Activated CD4-positive, alpha-beta T cell treated with anti-CD3 and anti-CD28 coated beads, Interleukin-2, amount 50 U/mL, for 48 hours (primary cell): ENCODE results near the gene CMC1.
"Not testable (repeated sequence)": the region's sequence is repeated elsewhere in the genome, so short reads cannot be mapped to it uniquely, and the experiment has no call there.

Source experiments
- DNase-seq, 2 experiments: peaks; one replicate each; pipeline ENCODE4 v3.0.0-alpha.2; 2020

CMC1 gene

DNA sequence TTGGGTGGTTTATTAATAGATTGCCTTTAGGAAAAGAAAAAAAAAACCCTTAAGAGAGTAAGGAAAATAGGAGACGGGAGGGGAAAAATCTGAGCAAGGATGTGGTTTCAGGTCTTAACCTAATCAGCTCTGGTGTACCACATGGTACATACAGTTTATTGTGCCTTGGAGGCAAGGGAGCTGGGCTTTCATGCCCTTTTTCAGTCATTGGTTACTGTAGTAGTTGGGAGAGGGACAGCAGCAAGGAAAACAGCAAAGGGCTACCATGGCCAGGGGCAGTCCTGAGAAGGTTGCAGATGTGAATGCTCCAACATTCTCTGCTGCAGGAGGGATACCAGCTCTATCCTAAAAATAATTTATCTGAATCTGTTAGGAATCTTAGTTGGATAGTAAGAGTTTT, 5.9 kb downstream of the CMC1 start:
- DNase-seq = no peak

- no peak for DNase-seq
These were observed 9.6 kb downstream of the CMC1 start for GRCh38 chr3:28250999-28251398.

GRCh38 chr3:28252001-28252431, 10.6 kb downstream of the CMC1 start:
- DNase-seq = no peak

DNA sequence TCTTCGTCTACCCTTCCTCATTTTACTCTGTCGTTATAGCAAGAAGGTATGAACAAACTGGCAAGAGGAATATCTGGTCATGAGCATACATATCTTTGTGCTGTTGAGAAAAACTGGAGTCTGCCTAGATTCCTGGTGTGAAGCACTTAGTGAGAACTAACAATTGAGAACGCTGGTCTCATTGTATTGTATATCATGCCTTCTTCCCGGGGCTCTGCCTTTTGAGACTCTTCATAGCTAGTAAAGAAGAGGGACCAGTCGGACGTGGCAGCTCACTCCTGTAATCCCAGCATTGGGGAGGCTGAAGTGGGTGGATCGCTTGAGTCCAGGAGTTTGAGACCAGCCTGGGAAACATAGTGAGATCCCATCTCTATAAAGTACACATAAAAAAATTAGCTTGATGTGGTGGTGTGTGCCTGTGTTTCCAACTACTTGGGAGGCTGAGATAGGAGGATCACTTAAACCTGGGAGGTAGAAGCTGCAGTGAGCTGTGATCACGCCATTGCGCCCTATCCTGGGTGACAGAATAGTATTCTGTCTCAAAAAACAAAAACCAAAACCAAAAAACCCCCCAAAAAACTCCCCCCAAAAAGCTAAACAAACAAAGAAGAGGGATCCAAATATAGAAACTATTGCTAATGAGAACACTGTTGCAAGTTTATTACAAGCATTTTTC, 11.8 kb downstream of the CMC1 start:
- DNase-seq = no peak

DNA sequence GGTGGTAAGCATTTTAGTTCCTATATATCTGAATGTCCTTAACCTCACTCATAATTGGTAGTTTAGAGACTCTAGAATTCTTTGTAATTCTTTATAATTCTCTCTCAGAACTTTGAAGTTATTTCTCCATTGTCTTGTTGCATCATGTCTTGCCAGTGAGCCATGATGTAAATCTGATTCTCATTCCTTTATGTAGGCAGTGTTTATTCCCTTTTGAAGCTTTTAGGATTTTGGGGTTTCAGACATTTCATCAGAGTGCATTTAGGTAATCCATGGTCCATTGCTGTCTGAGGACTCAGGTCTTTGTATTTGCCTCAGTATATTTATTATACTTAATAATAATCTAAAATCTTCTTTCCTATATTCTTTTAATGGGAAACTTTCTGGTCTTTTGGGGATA, 20.6 kb downstream of the CMC1 start:
- DNase-seq = no peak

DNA sequence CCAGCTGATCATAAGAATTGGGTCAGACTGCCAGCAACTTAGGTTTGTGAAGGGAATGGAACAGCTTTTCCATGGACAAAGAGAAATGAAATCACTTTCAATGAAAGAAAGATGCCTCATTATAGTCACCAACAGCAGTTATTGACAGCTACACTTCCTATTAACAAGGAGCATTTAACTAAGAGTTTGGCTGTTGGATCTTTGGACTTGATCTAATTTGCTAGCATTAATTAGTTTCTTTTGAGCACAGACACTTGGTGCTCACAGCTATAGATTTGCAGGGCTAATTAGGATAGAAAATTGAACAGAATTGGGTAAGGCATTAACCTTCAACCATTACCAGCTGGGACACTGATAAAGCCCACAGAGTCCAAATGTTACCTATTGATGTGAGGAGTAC, 24.2 kb downstream of the CMC1 start:
- DNase-seq = no peak

DNA sequence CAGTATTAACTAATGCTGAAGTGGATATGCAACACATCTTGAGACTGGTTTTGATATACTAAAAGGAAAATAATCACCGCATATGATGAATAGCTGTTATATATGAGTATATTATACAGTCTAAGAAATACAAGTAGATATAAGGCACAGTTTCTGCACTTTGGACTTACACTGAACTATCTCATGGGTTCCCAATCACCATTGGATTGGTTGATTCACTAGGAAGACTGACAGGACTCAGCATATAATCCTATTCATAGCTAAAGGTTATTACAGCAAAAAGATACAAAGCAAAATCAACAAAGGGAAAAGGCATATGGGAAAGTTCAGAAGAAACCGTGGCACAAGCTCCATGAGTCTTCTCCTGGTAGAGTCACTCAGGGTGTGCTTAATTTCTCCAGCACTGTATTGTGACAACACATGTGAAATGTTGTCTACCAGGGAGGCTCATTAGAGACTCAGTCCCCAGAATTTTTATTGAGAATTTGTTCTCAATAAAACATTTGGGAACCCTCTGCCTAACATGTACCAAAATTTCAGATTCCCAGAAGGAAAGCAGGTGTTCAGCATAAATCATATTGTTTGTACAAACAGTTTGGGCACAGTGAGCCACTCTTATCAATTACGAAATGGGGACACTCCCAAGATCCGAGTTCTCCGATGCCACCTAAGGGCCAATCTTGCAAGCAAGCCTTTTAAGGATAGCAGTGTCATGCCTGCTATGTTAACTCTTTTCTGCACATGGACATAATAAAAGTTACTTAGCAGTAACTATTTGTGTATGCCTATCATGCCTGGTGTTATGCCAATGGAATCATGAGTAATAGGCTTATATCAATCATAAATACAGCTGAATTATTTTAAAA, 26.8 kb downstream of the CMC1 start:
- DNase-seq = no peak

DNA sequence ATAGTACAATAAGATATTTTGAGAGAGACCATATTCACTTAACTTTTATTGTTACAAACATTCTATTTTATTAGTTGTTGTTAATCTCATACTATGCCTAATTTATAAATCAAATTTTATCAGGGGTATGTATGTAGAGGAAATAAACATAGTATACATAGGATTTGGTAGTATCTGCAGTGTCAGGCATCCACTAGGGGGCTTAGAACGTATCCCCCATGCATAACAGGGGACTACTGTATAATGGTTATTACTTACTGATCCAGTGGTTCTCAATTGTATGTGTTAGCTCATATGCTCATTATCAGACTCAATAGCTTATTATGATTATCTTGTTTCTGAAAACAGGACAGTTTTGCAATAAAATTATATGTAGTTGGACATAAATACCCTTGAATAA, 27.6 kb downstream of the CMC1 start:
- no peak for DNase-seq

- not testable (repeated sequence) for DNase-seq
These were observed 28.5 kb downstream of the CMC1 start for GRCh38 chr3:28269884-28270283.

- DNase-seq = no peak
These were observed 32.4 kb downstream of the CMC1 start for GRCh38 chr3:28273837-28274236.

- DNase-seq = no peak
These were observed 37.5 kb downstream of the CMC1 start for GRCh38 chr3:28278918-28279317.

GRCh38 chr3:28279770-28280169, 38.4 kb downstream of the CMC1 start:
- no peak for DNase-seq

GRCh38 chr3:28280781-28281180, 39.4 kb downstream of the CMC1 start:
- no peak for DNase-seq

GRCh38 chr3:28286595-28286994, 45.2 kb downstream of the CMC1 start:
- DNase-seq = no peak

DNA sequence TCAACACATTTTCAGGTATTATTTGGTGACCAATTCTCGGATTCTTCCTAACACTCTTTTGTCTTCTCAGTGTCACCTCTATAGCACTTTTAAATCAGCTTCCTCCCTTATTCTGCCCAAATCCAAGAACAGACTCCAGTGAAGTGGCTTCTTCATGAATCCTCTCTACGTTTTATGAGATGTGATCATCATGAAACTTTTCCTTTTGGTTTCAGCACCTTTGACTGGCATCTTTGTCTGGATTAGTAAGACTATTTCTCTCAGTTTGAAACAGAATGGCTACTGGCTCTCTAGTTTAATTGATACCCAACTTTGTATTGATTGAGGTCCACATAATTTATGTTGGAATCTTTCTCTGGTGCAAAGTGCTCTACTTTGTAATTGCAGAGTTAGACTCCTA, 45.6 kb downstream of the CMC1 start:
- no peak for DNase-seq

- no peak for DNase-seq
These were observed 49.5 kb downstream of the CMC1 start for GRCh38 chr3:28290863-28291300.

DNA sequence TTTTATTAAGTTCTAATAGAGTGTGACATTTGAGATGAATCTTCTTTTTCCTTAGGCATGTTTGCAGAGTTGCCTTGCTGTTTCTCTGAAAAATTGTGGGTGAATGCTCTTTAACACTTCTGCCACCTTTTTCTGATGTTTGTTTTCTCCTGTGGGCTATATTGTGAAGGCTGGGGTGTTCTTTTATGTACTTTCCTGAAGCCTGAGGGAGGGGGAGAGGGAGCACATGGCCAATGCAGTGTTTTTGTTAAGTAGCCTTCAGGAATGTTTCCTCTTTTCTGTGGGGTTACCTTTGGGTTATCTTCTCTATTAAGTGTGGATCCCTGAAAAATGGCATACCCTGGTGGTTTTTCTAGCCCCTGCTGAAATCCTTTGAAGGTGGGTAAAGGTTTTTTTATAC, 50.2 kb downstream of the CMC1 start:
- DNase-seq = no peak

- no peak for DNase-seq
These were observed 51.2 kb downstream of the CMC1 start for GRCh38 chr3:28292622-28293021.

- no peak for DNase-seq
These were observed 53.4 kb downstream of the CMC1 start for GRCh38 chr3:28294667-28295413.

- DNase-seq = no peak
These were observed 54.6 kb downstream of the CMC1 start for GRCh38 chr3:28295898-28296490.

DNA sequence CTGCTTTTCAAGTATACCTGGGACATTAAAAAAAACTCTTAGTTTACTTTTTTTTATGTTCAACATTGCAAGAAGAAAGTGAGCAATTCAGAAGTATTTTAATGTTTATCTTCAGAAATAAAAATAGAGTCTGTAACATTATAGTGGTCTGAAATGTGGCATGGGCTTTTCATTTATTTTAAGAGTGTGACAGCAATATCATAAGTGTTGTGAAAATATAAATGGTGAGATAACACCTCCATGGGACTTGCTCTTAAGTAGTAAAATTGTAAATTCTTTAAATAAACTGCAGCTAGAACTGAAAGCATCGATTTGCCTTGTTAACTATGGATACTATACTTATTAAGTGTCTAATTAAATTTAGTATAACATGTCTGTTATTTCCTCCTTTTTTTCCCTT, 58.3 kb downstream of the CMC1 start:
- DNase-seq = no peak

DNA sequence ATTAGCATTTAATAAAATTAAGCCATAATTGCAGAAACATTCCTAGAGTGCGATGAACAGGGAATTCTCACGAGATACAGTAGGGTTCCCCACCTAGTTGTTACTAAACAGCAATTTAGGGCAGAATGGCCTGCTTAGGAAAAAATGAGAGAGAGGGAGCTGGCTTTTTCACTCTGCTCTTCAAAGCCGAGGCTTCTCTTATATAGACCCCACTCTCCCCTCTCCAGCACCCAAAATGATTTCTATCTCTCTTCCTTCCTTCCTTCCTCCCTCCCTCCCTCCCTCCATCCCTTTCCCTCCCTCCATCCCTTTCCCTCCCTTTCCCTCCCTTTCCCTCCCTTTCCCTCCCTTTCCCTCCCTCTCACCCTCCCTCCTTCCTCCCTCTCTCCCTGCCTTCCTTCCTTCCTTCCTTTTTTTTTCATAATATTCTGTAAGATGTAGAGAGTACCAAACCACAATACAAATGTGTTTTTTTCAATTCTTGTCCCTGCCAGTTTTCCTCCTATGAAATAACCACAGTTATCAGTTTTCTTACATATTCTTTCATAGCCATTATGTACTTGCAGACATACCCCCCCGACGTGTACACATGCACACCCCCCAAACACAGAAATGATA, 59.0 kb downstream of the CMC1 start:
- no peak for DNase-seq

DNA sequence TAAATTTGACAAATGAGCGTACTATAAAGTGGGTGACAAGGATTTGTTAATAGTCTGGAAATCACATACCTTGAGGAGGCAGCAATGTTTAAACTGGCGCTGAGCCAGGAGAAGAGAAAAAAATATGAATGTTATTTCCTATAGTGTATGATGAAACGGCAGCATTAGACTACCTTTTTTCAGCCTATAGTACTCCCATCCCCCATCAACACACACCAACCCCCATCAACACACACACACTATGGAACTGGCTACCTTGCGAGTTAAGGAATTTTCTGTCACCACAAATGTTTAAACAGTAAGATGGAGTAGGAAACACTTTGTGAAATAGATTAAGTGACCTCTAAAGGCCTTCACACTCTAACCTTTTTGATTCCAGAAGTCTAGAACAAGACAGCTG, 60.3 kb downstream of the CMC1 start:
- DNase-seq = no peak
